Endothelial cell of umbilical vein (primary cell): ENCODE measurements around the gene PRR18. TPM values are rescaled to one million over a fixed set of nuclear protein-coding genes. Genes with fewer than 3 reads are reported as not detected.

Experiments
- BruUV-seq: library from RNA; stranded (reverse); fragments of 400-500 nt; replicated peaks from 2 replicates; lab custom pipeline; 2021; lab: Mats Ljungman, UMichigan
- CTCF ChIA-PET: fragments of 300-600, 350-600 bp; sonication (Branson Sonifier 250); formaldehyde crosslinking; loops from one replicate; lab custom pipeline; 2021; ENCODE audit warnings: antibody characterized with exemption, inconsistent platforms; lab: Charles Lee
- POLR2A ChIA-PET: fragments of 300-600, 350-600 bp; sonication (Branson Sonifier 250); formaldehyde crosslinking; loops from one replicate; lab custom pipeline; 2021; ENCODE audit warnings: antibody characterized with exemption, inconsistent platforms; lab: Charles Lee
- DNase-seq: peaks from one replicate; pipeline ENCODE4 v3.0.0-alpha.2; 2011; ENCODE audit warnings: low read depth, low spot score
- FAIRE-seq: peaks from 2 replicates; lab custom pipeline; 2011; peaks lifted over from hg19 to GRCh38; lab: Jason Lieb, UNC
- H2AFZ ChIP-seq: 2 replicates; pipeline ENCODE4 v1.6.0; 2012; ENCODE audit warnings: low read depth, low read length, control low read depth, inconsistent platforms
- H3K27ac ChIP-seq: 2 replicates; pipeline ENCODE4 v1.5.1; 2011; ENCODE audit warnings: low read depth, mild to moderate bottlenecking, control low read depth, low read length, moderate library complexity; ENCODE audit not compliant: insufficient read depth
- H3K27me3 ChIP-seq, 2 experiments: 2 replicates each; pipeline versions ENCODE4 v1.6.0 to v1.6.1; 2011; ENCODE audit warnings: low read length in 2 of 2, mixed read lengths in 1 of 2; ENCODE audit not compliant: control insufficient read depth in 2 of 2, insufficient read depth in 2 of 2
- H3K36me3 ChIP-seq, 2 experiments: 2 replicates in 1 of 2; 3 replicates in 1 of 2; pipeline ENCODE4 v1.5.1; 2011; ENCODE audit warnings: low read length in 2 of 2, mild to moderate bottlenecking in 1 of 2, moderate library complexity in 1 of 2; ENCODE audit not compliant: control insufficient read depth in 2 of 2, insufficient read depth in 2 of 2; ENCODE audit errors: extremely low read depth in 1 of 2
- H3K4me1 ChIP-seq: 3 replicates; pipeline ENCODE4 v1.5.1; 2011; ENCODE audit warnings: mild to moderate bottlenecking, low read length; ENCODE audit not compliant: control insufficient read depth, insufficient read depth; ENCODE audit errors: extremely low read depth
- H3K4me2 ChIP-seq: 2 replicates; pipeline ENCODE4 v1.6.1; 2011; ENCODE audit warnings: low read length, control low read depth, mixed read lengths; ENCODE audit not compliant: insufficient read depth
- H3K4me3 ChIP-seq, 3 experiments: fragments of 200-600 bp in 1 of 3; sonication (generic), shearing (Covaris generic) in 1 of 3; replicated peaks in 1 of 3; 2 replicates each; pipeline ENCODE4 v1.5.1; 2011 to 2016; ENCODE audit warnings: control low read depth in 3 of 3, low read length in 3 of 3, mild to moderate bottlenecking in 2 of 3, inconsistent platforms in 1 of 3, low read depth in 1 of 3, moderate library complexity in 1 of 3; ENCODE audit not compliant: insufficient read depth in 1 of 3
- H3K79me2 ChIP-seq: 2 replicates; pipeline ENCODE4 v1.6.0; 2012; ENCODE audit warnings: low read length, inconsistent platforms; ENCODE audit not compliant: control insufficient read depth, insufficient read depth
- H3K9ac ChIP-seq: replicated peaks from 2 replicates; pipeline ENCODE3; 2011; ENCODE audit warnings: low read length, control low read depth; ENCODE audit not compliant: insufficient read depth; ENCODE audit errors: extremely low read depth
- H3K9me1 ChIP-seq: replicated peaks from 3 replicates; pipeline ENCODE4 v1.6.0; 2011; ENCODE audit warnings: mild to moderate bottlenecking, low read length; ENCODE audit not compliant: control insufficient read depth, insufficient read depth; ENCODE audit errors: extremely low read depth
- H3K9me3 ChIP-seq: replicated peaks from 2 replicates; pipeline ENCODE4 v1.5.1; 2012; ENCODE audit warnings: low read length, inconsistent platforms; ENCODE audit not compliant: control insufficient read depth, insufficient read depth
- H4K20me1 ChIP-seq: replicated peaks from 2 replicates; pipeline ENCODE3; 2011; ENCODE audit warnings: mild to moderate bottlenecking, low read length; ENCODE audit not compliant: control insufficient read depth, insufficient read depth; ENCODE audit errors: extremely low read depth
- EZH2 ChIP-seq: IDR thresholded peaks from 2 replicates; pipeline ENCODE4 v1.6.1; 2012; ENCODE audit warnings: borderline replicate concordance, low read depth, mild to moderate bottlenecking, moderate library complexity, low read length, inconsistent platforms; ENCODE audit not compliant: severe bottlenecking
- FOS ChIP-seq: IDR thresholded peaks from 2 replicates; pipeline ENCODE4 v1.6.1; 2011; ENCODE audit warnings: mild to moderate bottlenecking, low read length, moderate library complexity, borderline replicate concordance; ENCODE audit not compliant: insufficient read depth
- GATA2 ChIP-seq: IDR thresholded peaks from 2 replicates; pipeline ENCODE4 v1.7.0; 2011; ENCODE audit warnings: low read depth, mild to moderate bottlenecking, moderate library complexity, mixed read lengths, low read length; ENCODE audit not compliant: insufficient read length, insufficient read depth
- JUN ChIP-seq: IDR thresholded peaks from 2 replicates; pipeline ENCODE4 v1.6.1; 2011; ENCODE audit warnings: borderline replicate concordance, low read depth; ENCODE audit not compliant: insufficient read length, insufficient read depth
- MYC ChIP-seq: IDR thresholded peaks from one replicate; pipeline ENCODE4 v1.6.1; 2011; ENCODE audit warnings: mild to moderate bottlenecking, low read depth, low read length
- POLR2A ChIP-seq: IDR thresholded peaks from 2 replicates; pipeline ENCODE4 v1.6.1; 2012; ENCODE audit warnings: low read depth, mild to moderate bottlenecking, control low read depth, low read length
- dilution Hi-C: fragments of 300-500 bp; cut with MboI; formaldehyde crosslinking; loops from one replicate; pipeline ENCODE4 v1.15.0; 2019; ENCODE audit warnings: low sequenced_read_pairs; ENCODE audit not compliant: extremely low pct_ligation_motif_present
- intact Hi-C: fragments of 100-400 bp; cut with micrococcal nuclease; formaldehyde crosslinking; loops from one replicate; pipeline ENCODE4 v1.10.0; 2022
- polyA plus RNA-seq, 4 experiments: library from polyadenylated mRNA; depleted of rRNA in 3 of 4; stranded (reverse) in 3 of 4; unstranded in 1 of 4; fragments of >200 nt; gene quantifications; 2 replicates each; pipeline versions ENCODE4 v1.2.1 to v1.2.3, GENCODE V29; 2011 to 2012; ENCODE audit warnings: missing spikeins in 1 of 4
- total RNA-seq: library from RNA; stranded (reverse); gene quantifications from 2 replicates; pipeline ENCODE4 v1.2.3, GENCODE V29; 2021
- TF ChIP-seq, protein P1 (sequence below), 2 donors: IDR thresholded peaks; 1 replicate in 1 of 2; 2 replicates in 1 of 2; pipeline ENCODE4 v1.5.1; 2011; ENCODE audit warnings: low read length in 2 of 2, mild to moderate bottlenecking in 2 of 2, moderate library complexity in 2 of 2, control low read depth in 1 of 2, inconsistent platforms in 1 of 2, low read depth in 1 of 2; ENCODE audit not compliant: insufficient read depth in 1 of 2; ENCODE audit errors: extremely low read depth in 1 of 2

The PRR18 gene
- total and polyA plus RNA-seq, 2 donors (not counting 3 experiments of a cell fraction or from before 2014, with no cell fraction given), result not detected

DNA sequence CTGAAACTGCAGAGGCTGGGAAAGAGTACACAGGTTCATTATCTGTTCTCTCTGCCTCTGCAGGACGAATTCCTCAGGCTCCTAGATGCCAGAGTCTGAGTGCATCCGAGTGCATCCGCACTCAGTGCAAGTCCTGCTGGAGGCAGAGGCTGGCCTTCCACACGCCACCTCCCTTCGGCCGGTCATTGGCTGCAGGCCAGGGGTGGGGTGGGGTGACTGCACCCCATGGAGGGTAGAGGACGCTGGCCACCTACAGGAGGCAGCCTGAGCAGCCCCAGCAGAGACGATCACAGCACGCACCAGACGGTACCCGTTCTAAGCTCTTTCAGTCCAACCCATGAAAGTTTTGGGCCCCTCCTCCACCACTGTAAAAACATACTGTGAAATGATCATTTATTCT lies 22.4 kb upstream of the PRR18 start:
- DNase-seq (no peak), FAIRE-seq (no peak)
- Histone ChIP-seq H3K4me2 (no peak overlapping the region), H3K4me1 (no peaks in the 10 kb centered on the region), H3K27me3 (no peaks in the 10 kb centered on the region), H3K9me3 (no peaks in the 10 kb centered on the region), H2AFZ (no peak overlapping the region), H3K27ac (no peak overlapping the region), H3K36me3 (peaks cover 0 to 2% of the 10 kb centered on the region in 2 experiments), H4K20me1 (no peaks in the 10 kb centered on the region), H3K79me2 (peaks cover 8% of the 10 kb centered on the region), H3K9ac (no peak overlapping the region), H3K4me3 (no peak overlapping the region), H3K9me1 (no peaks in the 10 kb centered on the region)
- no TSS peak for BruUV-seq
- TF ChIP-seq, protein P1, sequence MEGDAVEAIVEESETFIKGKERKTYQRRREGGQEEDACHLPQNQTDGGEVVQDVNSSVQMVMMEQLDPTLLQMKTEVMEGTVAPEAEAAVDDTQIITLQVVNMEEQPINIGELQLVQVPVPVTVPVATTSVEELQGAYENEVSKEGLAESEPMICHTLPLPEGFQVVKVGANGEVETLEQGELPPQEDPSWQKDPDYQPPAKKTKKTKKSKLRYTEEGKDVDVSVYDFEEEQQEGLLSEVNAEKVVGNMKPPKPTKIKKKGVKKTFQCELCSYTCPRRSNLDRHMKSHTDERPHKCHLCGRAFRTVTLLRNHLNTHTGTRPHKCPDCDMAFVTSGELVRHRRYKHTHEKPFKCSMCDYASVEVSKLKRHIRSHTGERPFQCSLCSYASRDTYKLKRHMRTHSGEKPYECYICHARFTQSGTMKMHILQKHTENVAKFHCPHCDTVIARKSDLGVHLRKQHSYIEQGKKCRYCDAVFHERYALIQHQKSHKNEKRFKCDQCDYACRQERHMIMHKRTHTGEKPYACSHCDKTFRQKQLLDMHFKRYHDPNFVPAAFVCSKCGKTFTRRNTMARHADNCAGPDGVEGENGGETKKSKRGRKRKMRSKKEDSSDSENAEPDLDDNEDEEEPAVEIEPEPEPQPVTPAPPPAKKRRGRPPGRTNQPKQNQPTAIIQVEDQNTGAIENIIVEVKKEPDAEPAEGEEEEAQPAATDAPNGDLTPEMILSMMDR (IDR thresholded peaks at IDR 0.05; ENCODE audit: extremely low read depth in 1 of 2, insufficient read depth in 1 of 2, low read depth in 1 of 2, low read length in 2 of 2), result no peak
- TF ChIP-seq GATA2, result no peak
- POLR2A ChIA-PET, result no interaction called here
- intact Hi-C loops (no loop called here), dilution Hi-C loops (no loop called here)
- CTCF ChIA-PET, result interaction anchor here (1.3 kb wide), 1 partner anchor 17 kb away, joined by 3 read pairs; no protein-coding TSS in a partner anchor

GRCh38 chr6:166325383-166326042 lies 17.3 kb upstream of the PRR18 start:
- no peak for FAIRE-seq
- BruUV-seq, result no TSS peak
- ChIA-PET CTCF (interaction anchor here (0.9 to 1.6 kb wide), 3 partner anchors 12 to 75 kb away, joined by 3 to 5 read pairs (median 4); no protein-coding TSS in a partner anchor), POLR2A (no interaction called here)
- Histone ChIP-seq H3K27ac (no peak overlapping the region), H3K9me1 (no peaks in the 10 kb centered on the region), H2AFZ (no peak overlapping the region), H3K4me2 (no peak overlapping the region), H3K9ac (no peak overlapping the region), H4K20me1 (no peaks in the 10 kb centered on the region), H3K27me3 (no peaks in the 10 kb centered on the region), H3K4me3 (no peak overlapping the region), H3K9me3 (no peaks in the 10 kb centered on the region), H3K36me3 (peaks cover 0 to 6% of the 10 kb centered on the region in 2 experiments), H3K4me1 (no peaks in the 10 kb centered on the region), H3K79me2 (peaks cover under 1% of the 10 kb centered on the region)
- TF ChIP-seq POLR2A, result no peak
- no peak for TF ChIP-seq JUN
- no peak for TF ChIP-seq MYC
- no peak for TF ChIP-seq FOS
- no peak for TF ChIP-seq GATA2
- TF ChIP-seq EZH2, result no peak
- TF ChIP-seq, protein P1 (IDR thresholded peaks at IDR 0.05; ENCODE audit: extremely low read depth in 1 of 2, insufficient read depth in 1 of 2, low read depth in 1 of 2, low read length in 2 of 2), result no peak
- dilution Hi-C loops (no loop called here), intact Hi-C loops (no loop called here)
- no peak for DNase-seq
